ENCODE results near the gene GALR1.
"Not testable (repeated sequence)": the region's sequence is repeated elsewhere in the genome, so short reads cannot be mapped to it uniquely, and the experiment has no call there.

GALR1 gene

GRCh38 chr18:77250926-77251729, 1.5 kb downstream of the GALR1 start:
- DNase-seq (ENCODE audit: low read depth, low spot score), result no peak

GRCh38 chr18:77251730-77252050, 2.0 kb downstream of the GALR1 start:
- DNase-seq (ENCODE audit: low read depth, low spot score), result no peak

DNA sequence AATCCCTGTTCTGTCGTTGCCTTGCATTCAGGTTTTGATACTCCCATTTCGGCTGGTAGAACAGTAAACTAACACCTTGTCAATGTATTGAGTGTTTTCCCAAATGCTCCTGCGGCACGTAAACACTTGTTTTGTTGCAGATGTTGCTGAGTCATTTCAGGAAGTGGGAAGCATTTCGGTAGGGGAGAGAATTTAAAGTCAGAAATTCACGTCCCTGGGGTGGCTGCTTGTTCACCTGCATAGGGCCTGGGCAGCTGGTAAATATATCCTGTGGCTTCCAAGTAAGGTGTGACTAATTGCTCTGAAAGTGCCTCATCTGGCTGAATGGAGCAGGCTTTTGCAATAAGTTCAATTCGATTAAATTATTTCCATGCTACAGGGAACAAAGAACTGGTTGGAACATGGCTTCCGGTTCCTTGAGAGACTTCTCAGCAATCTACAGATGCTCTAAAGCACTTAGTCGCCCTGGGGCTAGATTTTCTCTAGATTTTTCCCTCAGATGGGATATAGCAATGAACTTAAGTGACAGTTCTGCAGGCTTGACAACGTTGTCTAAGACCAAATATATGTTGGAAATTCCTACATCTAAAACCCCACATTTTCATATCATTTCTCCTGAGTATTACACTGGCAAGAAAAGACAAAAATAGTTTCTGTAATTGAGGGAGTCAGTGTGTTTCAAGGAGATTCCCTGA, 5.2 kb downstream of the GALR1 start:
- DNase-seq (ENCODE audit: low read depth, low spot score), result no peak

- no peak for DNase-seq (ENCODE audit: low read depth, low spot score)
Observed at GRCh38 chr18:77255426-77256105, 5.9 kb downstream of the GALR1 start.

DNA sequence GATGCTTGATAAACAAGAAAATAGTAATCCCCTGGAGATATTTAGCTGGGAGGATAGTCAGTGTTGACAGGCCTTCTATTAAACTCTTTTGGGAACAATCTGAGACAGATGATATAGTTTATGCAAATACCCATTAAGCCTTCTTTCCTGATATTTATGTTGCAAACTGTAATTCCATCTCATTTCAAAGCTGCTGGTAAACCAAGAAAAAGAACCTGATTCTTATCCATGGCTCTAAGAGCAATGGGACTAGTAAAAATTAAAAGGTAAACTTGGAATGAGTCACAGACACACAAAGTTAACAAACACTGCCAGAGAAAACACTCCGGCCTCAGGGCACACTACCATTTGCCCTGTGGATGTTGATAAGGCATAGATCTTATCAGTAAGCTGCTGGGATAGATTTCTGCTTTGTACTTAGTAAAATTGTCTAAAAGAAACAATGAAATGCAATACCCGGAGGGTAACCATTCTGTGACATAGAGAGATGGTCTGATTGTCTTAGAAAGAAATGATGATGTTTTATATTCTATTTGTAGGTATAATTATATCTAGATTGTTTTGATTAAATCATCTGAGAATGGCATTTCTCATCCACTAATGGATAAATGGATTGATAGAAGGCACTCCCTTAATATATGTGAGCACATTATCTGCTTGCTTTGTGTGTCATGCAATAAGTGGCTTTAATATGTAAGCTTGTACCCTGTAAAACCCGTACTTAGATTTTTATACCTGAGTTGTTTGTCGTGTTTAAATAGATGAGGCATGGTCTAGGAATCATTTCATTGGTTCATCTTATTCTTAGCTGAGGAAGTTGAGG, 13.2 kb downstream of the GALR1 start:
- DNase-seq (ENCODE audit: low read depth, low spot score), result no peak

DNA sequence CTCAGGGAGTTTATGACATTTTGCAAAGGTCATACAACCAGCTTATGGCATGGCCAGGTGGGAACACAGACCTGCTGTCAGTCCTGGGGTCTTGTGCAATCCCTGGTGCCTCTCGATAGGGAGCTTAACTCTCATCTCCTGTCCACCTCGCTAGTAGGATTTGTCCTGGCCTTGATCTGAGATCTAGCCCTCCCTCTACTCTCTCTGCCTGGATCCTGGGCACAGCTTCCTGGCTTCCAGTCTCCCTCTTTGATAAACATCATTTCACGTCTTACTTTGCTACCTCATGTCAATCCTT, 13.8 kb downstream of the GALR1 start:
- no peak for DNase-seq (ENCODE audit: low read depth, low spot score)

DNA sequence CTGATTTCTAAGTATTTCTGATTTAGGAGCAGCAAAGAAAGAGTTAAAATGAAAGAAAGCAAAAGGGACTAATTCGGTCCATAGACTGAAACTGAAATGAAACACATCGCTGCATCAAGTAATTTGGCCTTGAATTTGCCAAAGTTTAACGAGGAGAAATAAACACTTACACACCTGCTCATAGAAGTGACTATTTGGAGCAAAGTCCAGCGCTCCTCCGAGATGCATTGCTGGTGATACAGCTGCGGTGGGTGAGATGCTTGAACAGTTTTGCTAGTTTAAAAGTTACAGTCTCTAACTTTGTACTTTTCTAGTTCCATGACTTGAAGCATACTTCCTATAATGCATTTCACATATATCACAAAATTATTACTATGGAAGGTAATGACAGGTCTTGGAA, 18.3 kb downstream of the GALR1 start:
- no peak for DNase-seq (ENCODE audit: low read depth, low spot score)

DNA sequence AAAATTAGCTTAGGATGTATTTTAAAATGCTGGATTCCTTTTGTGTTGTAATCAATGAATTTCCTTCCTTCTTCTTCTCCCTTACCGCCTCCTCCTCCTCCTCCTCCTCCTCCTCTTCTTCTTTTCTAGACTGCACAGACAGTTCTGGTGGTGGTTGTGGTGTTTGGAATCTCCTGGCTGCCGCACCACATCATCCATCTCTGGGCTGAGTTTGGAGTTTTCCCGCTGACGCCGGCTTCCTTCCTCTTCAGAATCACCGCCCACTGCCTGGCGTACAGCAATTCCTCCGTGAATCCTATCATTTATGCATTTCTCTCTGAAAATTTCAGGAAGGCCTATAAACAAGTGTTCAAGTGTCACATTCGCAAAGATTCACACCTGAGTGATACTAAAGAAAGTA, 18.8 kb downstream of the GALR1 start:
- no peak for DNase-seq (ENCODE audit: low read depth, low spot score)

DNA sequence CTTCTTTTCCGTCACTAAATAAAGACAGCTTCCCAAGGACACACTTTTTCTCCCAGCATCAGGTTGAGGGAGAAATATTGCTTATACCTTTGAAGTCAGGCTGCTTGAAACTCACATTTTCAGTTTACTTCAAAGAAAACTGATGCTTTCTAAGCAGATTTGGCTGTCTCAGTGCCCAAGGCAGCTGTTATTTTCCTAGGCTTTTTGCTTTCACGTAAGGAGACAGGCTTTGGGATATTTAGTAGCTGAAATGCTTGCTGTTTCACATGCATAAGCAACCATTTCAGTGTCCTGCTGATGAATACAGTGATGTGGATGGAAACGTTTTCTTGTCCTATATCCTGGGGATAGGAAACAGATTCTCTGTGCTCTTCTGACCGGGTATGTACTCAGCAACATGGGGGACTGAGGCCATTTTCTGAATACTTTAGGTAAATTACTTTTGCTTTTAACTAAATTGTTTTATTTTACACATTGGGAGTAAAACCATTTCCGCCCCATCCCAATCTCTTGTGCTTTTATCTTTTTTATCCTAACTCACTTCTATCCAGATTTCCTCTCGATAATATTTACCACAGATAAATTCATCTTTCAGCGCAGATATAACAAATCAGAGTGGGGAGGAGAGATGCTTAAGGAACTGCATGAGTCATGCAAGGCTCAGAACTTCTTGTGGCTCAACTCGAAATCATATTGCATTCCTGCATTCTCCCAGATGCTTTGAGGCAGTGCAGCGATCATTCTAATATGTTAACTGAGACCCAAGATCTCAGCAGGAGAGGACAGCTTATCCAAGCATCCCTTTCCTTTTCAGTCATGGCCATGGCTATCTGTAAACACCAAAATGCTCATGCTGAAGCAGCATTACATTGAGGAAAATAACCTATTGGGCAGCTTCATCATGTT, 22.2 kb downstream of the GALR1 start:
- DNase-seq (ENCODE audit: low read depth, low spot score), result peak; percentile 67

DNA sequence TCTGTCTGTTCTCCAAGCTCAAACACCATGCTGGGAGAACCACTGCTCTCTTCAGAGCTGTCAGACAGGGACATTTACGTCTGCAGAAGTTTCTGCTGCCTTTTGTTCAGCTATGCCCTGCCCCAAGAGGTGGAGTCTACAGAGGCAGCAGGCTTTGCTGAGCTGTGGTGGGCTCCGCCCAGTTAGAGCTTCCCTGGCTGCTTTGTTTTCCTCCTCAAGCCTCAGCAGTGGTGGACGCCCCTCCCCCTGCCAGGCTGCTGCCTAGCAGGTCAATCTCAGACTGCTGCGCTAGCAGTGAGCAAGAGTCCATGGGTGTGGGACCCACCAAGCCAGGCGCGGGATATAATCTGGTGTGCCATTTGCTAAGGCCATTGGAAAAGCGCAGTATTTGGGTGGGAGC, 41.2 kb downstream of the GALR1 start:
- DNase-seq (ENCODE audit: low read depth, low spot score), result not testable (repeated sequence)

GRCh38 chr18:77298172-77298571, 48.5 kb downstream of the GALR1 start:
- DNase-seq (ENCODE audit: low read depth, low spot score), result no peak

DNA sequence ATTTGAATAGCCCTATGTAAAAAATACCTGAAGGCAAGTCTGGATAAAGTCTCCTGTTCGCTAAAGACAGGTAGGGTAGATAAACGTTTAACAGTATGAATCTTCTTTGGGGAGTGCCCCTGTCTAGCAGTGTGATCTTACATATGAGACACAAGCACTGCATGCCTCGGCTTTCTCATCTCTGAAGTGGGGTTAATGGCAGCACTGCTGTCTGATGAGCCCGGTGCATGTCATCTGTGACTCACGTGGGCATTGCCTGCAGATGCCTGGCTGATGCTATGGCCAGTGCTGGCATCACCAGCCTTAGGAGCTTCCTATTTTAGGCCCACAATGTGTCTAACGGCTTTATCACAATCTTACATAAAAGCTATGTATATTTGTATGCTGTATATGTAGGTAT, 50.1 kb downstream of the GALR1 start:
- DNase-seq (ENCODE audit: low read depth, low spot score), result no peak

DNA sequence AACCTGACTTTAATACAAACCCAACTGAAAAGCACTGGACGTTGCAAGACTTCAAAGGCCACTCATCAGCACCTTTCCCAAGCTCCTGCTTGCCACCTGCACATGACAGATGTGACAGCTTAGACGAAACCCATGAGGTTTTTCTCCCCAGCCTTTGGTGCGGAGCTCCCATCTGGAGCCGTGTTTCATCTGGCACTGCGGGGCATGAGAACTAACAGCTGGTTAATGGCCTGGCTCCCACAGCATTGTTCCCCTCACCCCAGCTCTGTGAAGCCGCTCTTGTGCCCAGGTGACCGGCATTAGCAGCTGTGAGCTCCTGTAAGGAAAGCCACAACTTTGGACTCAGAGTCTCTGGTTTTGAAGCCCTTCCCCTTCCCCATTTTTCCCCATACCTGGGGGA, 50.9 kb downstream of the GALR1 start:
- no peak for DNase-seq (ENCODE audit: low read depth, low spot score)

DNA sequence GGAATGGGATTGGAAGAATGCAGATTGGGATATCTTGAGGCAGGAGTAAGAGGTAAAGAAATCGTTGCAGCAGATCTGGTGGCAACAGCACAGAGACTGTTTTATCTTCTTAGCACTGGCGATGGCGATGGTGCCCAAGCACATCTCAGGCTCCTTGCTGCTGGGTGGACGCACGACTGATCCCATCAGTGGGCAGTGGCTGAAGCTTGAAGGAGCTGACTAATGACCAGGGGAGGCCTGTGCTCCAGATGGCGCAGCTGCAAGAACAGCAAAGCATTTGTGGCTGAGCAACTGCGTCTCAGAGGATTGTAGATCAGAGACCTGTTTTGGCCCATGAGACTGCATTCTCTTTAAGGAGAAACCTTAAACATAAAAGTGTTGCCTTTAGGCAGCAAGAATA, 54.6 kb downstream of the GALR1 start:
- DNase-seq (ENCODE audit: low read depth, low spot score), result no peak

DNA sequence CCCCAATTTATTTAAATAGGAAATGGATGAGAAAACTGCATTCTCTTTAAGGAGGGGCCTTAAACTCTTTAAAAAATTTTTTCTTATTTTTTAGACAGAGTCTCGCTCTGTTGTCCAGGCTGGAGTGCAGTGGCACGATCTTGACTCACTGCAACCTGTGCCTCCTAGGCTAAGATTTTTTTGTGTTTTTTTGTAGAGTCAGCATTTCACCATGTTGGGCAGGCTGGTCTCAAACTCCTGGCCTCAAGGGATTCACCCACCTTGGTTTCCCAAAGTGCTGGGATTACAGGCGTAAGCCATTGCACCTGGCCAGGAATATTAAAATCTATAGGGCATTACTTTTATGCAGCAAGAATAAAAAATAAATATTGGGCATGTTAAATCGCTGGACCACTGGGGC, 56.0 kb downstream of the GALR1 start:
- DNase-seq (ENCODE audit: low read depth, low spot score), result no peak

GRCh38 chr18:77308216-77308615, 58.6 kb downstream of the GALR1 start:
- DNase-seq (ENCODE audit: low read depth, low spot score), result no peak

GRCh38 chr18:77314511-77314910, 64.9 kb downstream of the GALR1 start:
- DNase-seq (ENCODE audit: low read depth, low spot score), result no peak

- DNase-seq (ENCODE audit: low read depth, low spot score), result no peak
Observed at GRCh38 chr18:77314952-77315351, 65.3 kb downstream of the GALR1 start.

DNA sequence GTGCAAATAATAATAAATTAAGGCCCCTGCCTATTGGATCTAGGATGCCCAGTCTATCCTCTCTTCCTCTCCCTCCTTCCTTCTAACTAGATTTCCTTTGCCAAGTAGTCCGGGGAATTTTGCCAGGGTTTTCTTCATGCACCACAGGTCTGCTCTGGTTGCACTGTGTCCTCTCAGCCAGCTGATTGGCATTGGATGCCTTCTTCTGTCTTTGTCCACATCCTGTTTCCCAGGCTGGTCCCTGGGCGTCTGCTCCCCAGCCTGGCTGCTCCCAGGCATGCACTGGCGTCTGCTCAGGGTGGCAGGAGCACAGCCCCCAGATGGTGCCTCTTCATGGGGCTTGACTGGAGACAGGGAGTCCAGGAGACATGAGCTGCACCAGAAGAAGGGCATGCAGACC, 66.4 kb downstream of the GALR1 start:
- no peak for DNase-seq (ENCODE audit: low read depth, low spot score)

GRCh38 chr18:77316641-77317040, 67.0 kb downstream of the GALR1 start:
- DNase-seq (ENCODE audit: low read depth, low spot score), result peak; percentile 3

DNA sequence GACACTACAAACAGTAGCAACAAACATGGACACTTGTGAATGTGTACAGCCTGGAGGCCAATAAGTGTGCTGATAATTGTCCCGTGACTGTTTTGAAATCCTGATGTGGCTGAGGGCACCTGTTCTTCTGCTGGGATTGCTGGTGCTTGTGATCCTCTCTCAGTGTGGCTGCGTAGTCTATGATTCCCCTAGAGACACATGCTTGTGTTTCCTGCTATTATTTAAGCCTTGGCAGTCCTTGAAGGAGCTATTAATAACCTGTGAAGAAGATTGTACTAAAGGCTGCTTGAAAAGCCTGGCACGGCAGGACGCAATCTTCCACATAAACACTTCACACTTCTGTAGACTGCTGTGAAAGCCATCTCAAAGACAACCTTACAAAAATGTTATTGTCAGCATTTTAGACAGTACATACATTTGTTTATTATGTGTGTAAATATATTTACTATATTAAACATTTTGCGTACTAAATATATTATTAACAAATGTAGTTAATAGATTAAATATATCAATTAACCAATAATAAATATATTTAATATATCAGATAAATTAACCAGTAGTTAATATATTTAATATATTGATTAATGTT, 71.4 kb downstream of the GALR1 start:
- no peak for DNase-seq (ENCODE audit: low read depth, low spot score)

All from smooth muscle cell of the brain vasculature (primary cell).